SH-SY5Y (cell line): ENCODE results near the gene LPO.

Source experiments
- GATA2 ChIP-seq: IDR thresholded peaks from 2 replicates; pipeline ENCODE4 v1.6.1; 2011; ENCODE audit warnings: mild to moderate bottlenecking, low read depth, low read length
- GATA3 ChIP-seq: IDR thresholded peaks from 2 replicates; pipeline ENCODE4 v1.6.1; 2011; ENCODE audit warnings: low read depth, mild to moderate bottlenecking, low read length, moderate library complexity

DNA sequence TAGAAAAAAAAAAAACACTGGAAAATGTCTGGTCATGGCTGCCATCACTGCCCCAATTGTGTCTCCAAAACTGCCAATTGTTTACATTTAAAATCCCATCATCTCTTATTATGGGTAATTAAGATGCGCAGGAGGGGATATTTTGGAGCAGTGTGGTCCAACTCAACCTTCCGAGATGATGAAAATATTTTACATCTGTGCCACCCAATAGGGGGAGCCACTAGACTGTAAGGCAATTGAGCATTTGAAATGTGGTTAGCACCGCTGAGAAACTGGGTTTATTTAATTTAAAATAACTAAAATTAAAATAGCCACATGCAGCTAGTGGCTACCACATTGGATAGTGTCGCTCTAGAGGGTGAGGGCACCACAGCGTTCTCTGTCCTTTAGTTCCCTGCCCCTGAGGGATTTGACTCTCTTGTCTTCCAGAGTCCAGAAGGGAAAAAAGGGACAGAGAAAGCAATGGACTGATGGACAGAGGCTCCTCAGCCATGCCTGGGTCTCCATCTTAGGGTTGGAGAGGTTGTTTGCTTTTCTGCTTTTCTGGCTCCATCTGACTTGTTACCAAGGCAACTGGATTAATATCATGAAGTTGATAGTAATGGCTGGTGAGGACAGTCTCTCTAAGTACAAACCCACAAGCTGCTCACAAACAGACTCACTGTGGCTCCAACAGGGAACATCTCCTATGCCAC is 38.9 kb downstream of the LPO start:
- TF ChIP-seq GATA2: no peak
- TF ChIP-seq GATA3: no peak
